CD14-positive monocyte (primary cell): Measurements from ENCODE around the gene ST3GAL3. TPM values are rescaled to one million over a fixed set of nuclear protein-coding genes. Genes with fewer than 3 reads are reported as not detected.

ENCODE experiments used
- DNase-seq, 3 donors: peaks; one replicate each; pipeline ENCODE4 v3.0.0-alpha.2; 2011 to 2022
- H2AFZ ChIP-seq: 2 replicates; pipeline ENCODE4 v1.6.0; 2012; ENCODE audit warnings: mild to moderate bottlenecking, low read depth, low read length, inconsistent platforms; ENCODE audit not compliant: insufficient read depth, poor library complexity, severe bottlenecking
- H3K27ac ChIP-seq, 2 donors: 1 replicate in 1 of 2; 2 replicates in 1 of 2; pipeline ENCODE4 v1.5.1; 2012 to 2013; ENCODE audit warnings: low read length in 2 of 2, control low read depth in 1 of 2, inconsistent platforms in 1 of 2, low read depth in 1 of 2, mild to moderate bottlenecking in 1 of 2
- H3K27me3 ChIP-seq, 2 donors: one replicate each; pipeline versions ENCODE4 v1.6.0 to v1.6.1; 2011 to 2013; ENCODE audit warnings: low read length in 2 of 2; ENCODE audit not compliant: control insufficient read depth in 2 of 2, insufficient read depth in 2 of 2
- H3K36me3 ChIP-seq, 2 donors: replicated peaks in 1 of 2; 1 replicate in 1 of 2; 2 replicates in 1 of 2; pipeline versions ENCODE4 v1.5.1 to v1.6.1; 2012 to 2013; ENCODE audit warnings: low read length in 2 of 2, control low read depth in 1 of 2, inconsistent platforms in 1 of 2, mild to moderate bottlenecking in 1 of 2; ENCODE audit not compliant: insufficient read depth in 2 of 2, control insufficient read depth in 1 of 2
- H3K4me1 ChIP-seq, 2 donors: 1 replicate in 1 of 2; 2 replicates in 1 of 2; pipeline versions ENCODE4 v1.5.1 to v1.6.1; 2012 to 2013; ENCODE audit warnings: low read length in 2 of 2, control low read depth in 1 of 2, inconsistent platforms in 1 of 2, mild to moderate bottlenecking in 1 of 2, moderate library complexity in 1 of 2; ENCODE audit not compliant: insufficient read depth in 2 of 2, control insufficient read depth in 1 of 2
- H3K4me2 ChIP-seq: replicated peaks from 2 replicates; pipeline ENCODE3; 2012; ENCODE audit warnings: low read length, moderate library complexity, mild to moderate bottlenecking; ENCODE audit not compliant: poor library complexity, severe bottlenecking; ENCODE audit errors: extremely low read depth
- H3K4me3 ChIP-seq, 3 experiments: fragments of 200-600 bp in 1 of 3; sonication (generic) in 1 of 3; replicated peaks in 1 of 3; 1 replicate in 2 of 3; 2 replicates in 1 of 3; pipeline ENCODE4 v1.5.1; 2011 to 2013; ENCODE audit warnings: low read length in 3 of 3, mild to moderate bottlenecking in 3 of 3, control low read depth in 2 of 3, low read depth in 2 of 3, inconsistent platforms in 1 of 3, moderate library complexity in 1 of 3
- H3K79me2 ChIP-seq: 2 replicates; pipeline ENCODE4 v1.6.0; 2012; ENCODE audit warnings: mild to moderate bottlenecking, control low read depth, inconsistent platforms, low read length, moderate library complexity; ENCODE audit not compliant: insufficient read depth
- H3K9ac ChIP-seq: 2 replicates; pipeline ENCODE4 v1.6.0; 2017; ENCODE audit warnings: low read length, mild to moderate bottlenecking; ENCODE audit not compliant: insufficient read depth, poor library complexity, severe bottlenecking
- H3K9me3 ChIP-seq, 2 donors: replicated peaks in 1 of 2; 1 replicate in 1 of 2; 2 replicates in 1 of 2; pipeline versions ENCODE4 v1.5.1 to v1.6.1; 2012 to 2013; ENCODE audit warnings: low read length in 2 of 2, control low read depth in 1 of 2; ENCODE audit not compliant: control insufficient read depth in 1 of 2, insufficient read depth in 1 of 2
- H4K20me1 ChIP-seq: 2 replicates; pipeline ENCODE4 v1.6.0; 2012; ENCODE audit warnings: mild to moderate bottlenecking, low read length, control low read depth, moderate library complexity; ENCODE audit not compliant: insufficient read depth
- H3K27ac Mint-ChIP-seq, 7 donors: one replicate each; pipeline ENCODE4 v1.8.0; 2020; ENCODE audit warnings: mild to moderate bottlenecking in 7 of 7, mixed read lengths in 7 of 7, moderate library complexity in 6 of 7, inconsistent platforms in 2 of 7
- H3K27me3 Mint-ChIP-seq, 3 donors: one replicate each; pipeline ENCODE4 v1.8.0; 2021 to 2022; ENCODE audit warnings: low read depth in 3 of 3, mild to moderate bottlenecking in 3 of 3, mixed read lengths in 3 of 3, moderate library complexity in 3 of 3, inconsistent platforms in 1 of 3
- H3K36me3 Mint-ChIP-seq, 2 donors: one replicate each; pipeline ENCODE4 v1.8.0; 2020; ENCODE audit warnings: mixed read lengths in 2 of 2, inconsistent platforms in 1 of 2, mild to moderate bottlenecking in 1 of 2
- H3K4me1 Mint-ChIP-seq: one replicate; pipeline ENCODE4 v1.8.0; 2020; ENCODE audit warnings: mild to moderate bottlenecking, mixed read lengths
- H3K4me3 Mint-ChIP-seq, 2 donors: one replicate each; pipeline ENCODE4 v1.8.0; 2020; ENCODE audit warnings: mild to moderate bottlenecking in 2 of 2, mixed read lengths in 2 of 2, moderate library complexity in 1 of 2
- H3K9me3 Mint-ChIP-seq, 7 donors: one replicate each; pipeline ENCODE4 v1.8.0; 2020 to 2022; ENCODE audit warnings: mixed read lengths in 7 of 7, mild to moderate bottlenecking in 6 of 7, moderate library complexity in 6 of 7, inconsistent platforms in 2 of 7
- CTCF ChIP-seq: fragments of 200-600 bp; IDR thresholded peaks from one replicate; pipeline ENCODE4 v1.8.0; 2022; ENCODE audit warnings: antibody characterized with exemption, mild to moderate bottlenecking
- WGBS: methylation state at CpG from one replicate; pipeline ENCODE4 v1.1.5; 2013; ENCODE audit warnings: missing lambda C conversion rate; ENCODE audit not compliant: insufficient coverage; 5-methylcytosine and 5-hydroxymethylcytosine counted together
- intact Hi-C, 2 donors: fragments of 100-400 bp; cut with micrococcal nuclease; formaldehyde crosslinking; loops; one replicate each; pipeline versions ENCODE4 v1.15.0 to v1.15.1; 2023
- polyA plus RNA-seq, 3 donors: library from polyadenylated mRNA; depleted of rRNA in 1 of 3; unstranded in 2 of 3; stranded (reverse) in 1 of 3; fragments of 300-500 nt in 2 of 3; fragments of >200 nt in 1 of 3; fragmentation: Illumina TruSeq in 2 of 3; gene quantifications; 1 replicate in 2 of 3; 2 replicates in 1 of 3; pipeline ENCODE4 v1.2.3, GENCODE V29; 2012 to 2021

ST3GAL3 gene
- polyA plus RNA-seq, 3 donors = 1.6 to 4.5 (median 2.1) TPM

DNA sequence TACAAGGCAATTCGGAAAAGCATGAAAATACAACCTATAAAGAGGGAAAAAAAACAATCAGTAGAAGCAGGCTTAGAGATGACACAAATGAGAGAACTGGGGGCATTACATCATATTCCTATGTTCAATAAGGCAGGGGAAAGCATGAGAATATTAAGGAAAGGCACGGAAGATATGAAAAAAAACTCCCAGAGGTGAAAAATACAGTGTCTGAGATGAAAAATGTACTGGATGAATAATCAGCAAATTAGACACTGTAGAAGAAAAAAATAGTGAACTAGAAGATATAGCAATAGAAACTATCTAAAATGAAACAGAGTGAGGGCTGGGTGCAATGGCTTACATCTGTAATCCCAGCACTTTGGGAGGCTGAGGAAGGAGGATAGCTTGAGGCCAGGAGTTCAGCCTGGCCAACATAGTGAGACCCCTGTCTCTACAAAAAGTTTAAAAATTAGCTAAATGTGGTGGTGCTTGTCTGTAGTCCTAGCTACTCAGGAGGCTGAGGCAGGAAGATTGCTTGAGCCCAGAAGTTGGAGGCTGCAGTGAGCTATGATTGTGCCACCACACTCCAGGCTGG is 101.8 kb downstream of the ST3GAL3 start:
- no peaks in the 10 kb centered on the region for H4K20me1 ChIP-seq
- H3K27me3 Mint-ChIP-seq = peaks cover 0 to 2% (median 0%) of the 10 kb centered on the region in 3 donors
- no peak overlapping the region for H2AFZ ChIP-seq
- no peak overlapping the region for H3K4me2 ChIP-seq
- TF ChIP-seq CTCF = no peak
- DNase-seq = no peak
- no peak overlapping the region for H3K27ac ChIP-seq
- no peak overlapping the region for H3K27ac Mint-ChIP-seq
- H3K4me1 ChIP-seq = peaks cover 43 to 46% of the 10 kb centered on the region in 2 donors
- no peak overlapping the region for H3K9ac ChIP-seq
- no peak overlapping the region for H3K4me3 ChIP-seq
- H3K4me1 Mint-ChIP-seq = peaks cover 58% of the 10 kb centered on the region
- peaks cover 12% of the 10 kb centered on the region for H3K79me2 ChIP-seq
- no CpG with 5 or more reads among the region's 2 CpGs for WGBS
- H3K9me3 ChIP-seq = peaks cover 0 to 4% of the 10 kb centered on the region in 2 donors
- no peaks in the 10 kb centered on the region for H3K27me3 ChIP-seq
- H3K9me3 Mint-ChIP-seq = peaks cover 0 to 8% (median 4%) of the 10 kb centered on the region in 7 donors
- peaks cover 7 to 12% of the 10 kb centered on the region in 2 donors for H3K36me3 Mint-ChIP-seq
- intact Hi-C loops = loop anchor here in 1 of 2 donors (5.0 kb wide), 1 partner anchor 42 kb away; no protein-coding TSS in a partner anchor
- no peaks in the 10 kb centered on the region for H3K36me3 ChIP-seq
- H3K4me3 Mint-ChIP-seq = no peak overlapping the region

DNA sequence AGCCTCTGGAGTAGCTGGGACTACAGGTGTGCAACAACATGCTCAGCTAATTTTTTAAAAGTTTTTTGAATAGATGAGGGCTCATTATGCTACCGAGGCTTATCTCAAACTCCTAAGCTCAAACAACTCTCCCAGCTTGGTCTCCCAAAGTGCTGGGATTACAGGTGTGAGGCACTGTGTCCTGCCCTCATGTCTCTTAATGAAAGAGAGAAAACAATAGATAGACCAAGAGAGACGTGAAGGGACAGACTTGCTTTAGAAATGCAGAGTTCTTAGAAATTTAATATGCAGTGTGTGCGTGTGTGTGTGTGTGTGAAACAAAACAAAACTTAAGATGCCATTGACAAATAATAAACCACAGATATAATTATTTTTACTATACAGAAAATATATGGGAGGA is 105.2 kb downstream of the ST3GAL3 start:
- Histone ChIP-seq H3K79me2 (peaks cover 12% of the 10 kb centered on the region), H3K4me1 (peaks cover 61 to 64% of the 10 kb centered on the region in 2 donors), H2AFZ (no peak overlapping the region), H3K4me3 (no peak overlapping the region), H3K36me3 (no peaks in the 10 kb centered on the region), H3K27ac (no peak overlapping the region), H3K9me3 (peaks cover 0 to 4% of the 10 kb centered on the region in 2 donors), H3K4me2 (no peak overlapping the region), H3K27me3 (no peaks in the 10 kb centered on the region), H4K20me1 (no peaks in the 10 kb centered on the region), H3K9ac (no peak overlapping the region)
- WGBS = no CpG with 5 or more reads among the region's 3 CpGs
- Mint-ChIP-seq H3K27ac (no peak overlapping the region), H3K9me3 (peaks cover 0 to 9% (median 7%) of the 10 kb centered on the region in 7 donors), H3K27me3 (peaks cover 0 to 5% (median 0%) of the 10 kb centered on the region in 3 donors), H3K4me1 (peaks cover 81% of the 10 kb centered on the region), H3K36me3 (peaks cover 12 to 14% of the 10 kb centered on the region in 2 donors), H3K4me3 (no peak overlapping the region)
- intact Hi-C loops = no loop called here
- DNase-seq = no peak
- TF ChIP-seq CTCF = no peak
